ENCODE measurements around the gene PROM2. TPM values are rescaled to one million over a fixed set of nuclear protein-coding genes. Genes with fewer than 3 reads are reported as not detected.

PROM2 gene
- total RNA-seq, 1 donor from 2014 or later = 14.2 TPM

DNA sequence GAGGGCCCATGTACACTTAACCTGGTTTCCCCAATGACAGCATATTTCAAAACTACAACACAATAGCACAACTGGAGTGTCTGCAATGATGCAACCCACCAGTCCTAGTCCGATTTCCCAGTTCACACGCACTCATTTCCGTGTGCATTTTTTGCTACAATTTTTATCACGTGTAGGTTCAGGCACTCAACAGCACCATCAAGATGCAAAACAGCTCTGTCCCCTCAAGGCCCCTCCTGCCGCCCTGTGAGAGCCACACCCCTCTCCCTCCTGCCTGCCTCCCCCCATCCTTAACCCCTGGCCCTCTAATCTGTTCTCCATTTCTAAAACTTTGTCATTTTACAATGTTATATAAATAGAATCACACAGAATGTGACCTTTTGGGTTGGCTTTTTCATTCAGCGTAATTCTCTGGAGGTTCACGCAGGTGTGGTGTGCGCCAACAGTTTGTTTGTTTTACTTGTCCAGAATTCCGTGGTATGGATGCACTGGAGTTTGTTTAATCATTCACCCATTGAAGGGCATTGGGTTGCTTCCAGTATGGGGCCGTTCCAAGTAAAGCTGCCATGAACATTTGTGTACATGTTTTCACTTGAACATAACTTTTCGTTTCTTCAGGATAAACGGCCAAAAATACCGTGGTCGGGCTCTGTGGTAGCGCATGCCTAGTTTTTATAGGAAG is 31.3 kb downstream of the PROM2 start:
- Mint-ChIP-seq H3K36me3 (ENCODE audit: insufficient read depth) (no peaks in the 10 kb centered on the region), H3K4me1 (ENCODE audit: low read depth) (peaks cover 6% of the 10 kb centered on the region), H3K9me3 (ENCODE audit: low read depth) (no peaks in the 10 kb centered on the region), H3K27ac (no peak overlapping the region), H3K4me3 (ENCODE audit: low read depth) (no peak overlapping the region), H3K27me3 (peaks cover 8% of the 10 kb centered on the region)
- TF ChIP-seq, protein P1, sequence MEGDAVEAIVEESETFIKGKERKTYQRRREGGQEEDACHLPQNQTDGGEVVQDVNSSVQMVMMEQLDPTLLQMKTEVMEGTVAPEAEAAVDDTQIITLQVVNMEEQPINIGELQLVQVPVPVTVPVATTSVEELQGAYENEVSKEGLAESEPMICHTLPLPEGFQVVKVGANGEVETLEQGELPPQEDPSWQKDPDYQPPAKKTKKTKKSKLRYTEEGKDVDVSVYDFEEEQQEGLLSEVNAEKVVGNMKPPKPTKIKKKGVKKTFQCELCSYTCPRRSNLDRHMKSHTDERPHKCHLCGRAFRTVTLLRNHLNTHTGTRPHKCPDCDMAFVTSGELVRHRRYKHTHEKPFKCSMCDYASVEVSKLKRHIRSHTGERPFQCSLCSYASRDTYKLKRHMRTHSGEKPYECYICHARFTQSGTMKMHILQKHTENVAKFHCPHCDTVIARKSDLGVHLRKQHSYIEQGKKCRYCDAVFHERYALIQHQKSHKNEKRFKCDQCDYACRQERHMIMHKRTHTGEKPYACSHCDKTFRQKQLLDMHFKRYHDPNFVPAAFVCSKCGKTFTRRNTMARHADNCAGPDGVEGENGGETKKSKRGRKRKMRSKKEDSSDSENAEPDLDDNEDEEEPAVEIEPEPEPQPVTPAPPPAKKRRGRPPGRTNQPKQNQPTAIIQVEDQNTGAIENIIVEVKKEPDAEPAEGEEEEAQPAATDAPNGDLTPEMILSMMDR (IDR thresholded peaks at IDR 0.05; ENCODE audit: unreplicated experiment) = no peak
- no peak for DNase-seq (ENCODE audit: low spot score, unreplicated experiment)

DNA sequence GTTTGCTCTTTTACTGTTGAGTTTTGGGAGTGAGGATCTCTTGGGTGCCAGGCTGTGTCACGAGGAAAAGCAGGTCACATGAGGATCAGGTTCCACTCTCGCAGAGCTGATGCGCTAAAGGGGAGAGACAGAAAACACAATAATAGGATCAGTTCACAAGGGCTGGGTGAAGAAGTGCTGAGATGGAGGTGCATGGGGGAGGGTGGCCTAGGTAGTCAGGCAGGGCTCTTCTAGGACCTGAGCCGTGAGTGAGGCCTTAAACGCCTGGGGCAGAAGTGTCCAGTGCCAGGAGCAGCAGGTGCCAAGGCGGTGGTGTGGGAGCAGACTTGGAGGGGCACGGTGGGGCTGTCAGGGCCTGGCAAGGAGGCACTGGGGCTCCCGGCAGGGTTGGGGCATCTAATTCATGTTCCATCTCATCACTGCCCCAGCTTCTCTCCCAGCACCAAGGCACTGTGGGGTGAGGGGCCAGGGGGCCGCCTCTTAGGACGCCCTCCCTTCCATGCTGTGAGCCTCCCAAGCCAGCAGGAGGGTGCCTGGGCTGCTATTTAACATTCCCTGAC is 32.2 kb downstream of the PROM2 start:
- H3K9me3 Mint-ChIP-seq (ENCODE audit: low read depth) = no peaks in the 10 kb centered on the region
- TF ChIP-seq, protein P1 (IDR thresholded peaks at IDR 0.05; ENCODE audit: unreplicated experiment) = no peak
- no peak overlapping the region for H3K4me3 Mint-ChIP-seq (ENCODE audit: low read depth)
- no peaks in the 10 kb centered on the region for H3K36me3 Mint-ChIP-seq (ENCODE audit: insufficient read depth)
- H3K4me1 Mint-ChIP-seq (ENCODE audit: low read depth) = peaks cover 6% of the 10 kb centered on the region
- no peak overlapping the region for H3K27ac Mint-ChIP-seq
- H3K27me3 Mint-ChIP-seq = peaks cover 11% of the 10 kb centered on the region
- DNase-seq (ENCODE audit: low spot score, unreplicated experiment) = no peak

DNA sequence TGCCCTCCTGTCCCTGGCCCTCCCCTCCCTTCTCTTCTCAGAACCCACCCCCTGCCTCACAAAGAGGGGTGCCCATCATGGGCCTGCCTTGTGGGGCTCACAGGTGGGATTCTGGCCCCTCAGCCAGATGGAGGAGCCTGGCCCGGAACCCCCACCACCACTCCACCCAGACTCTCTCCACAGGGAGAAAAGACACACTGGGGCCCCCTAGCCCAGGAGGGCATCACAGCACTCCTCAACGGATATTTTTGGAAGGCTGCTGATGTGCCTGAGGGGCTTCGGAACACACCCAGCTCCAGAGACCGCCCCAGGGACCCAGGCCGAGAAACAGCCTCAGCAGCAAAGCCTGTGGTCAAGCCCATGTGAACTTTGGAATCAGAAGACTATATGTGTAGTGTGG is 32.8 kb downstream of the PROM2 start:
- TF ChIP-seq, protein P1 (IDR thresholded peaks at IDR 0.05; ENCODE audit: unreplicated experiment) = no peak
- Mint-ChIP-seq H3K4me3 (ENCODE audit: low read depth) (no peak overlapping the region), H3K27ac (no peak overlapping the region)

DNA sequence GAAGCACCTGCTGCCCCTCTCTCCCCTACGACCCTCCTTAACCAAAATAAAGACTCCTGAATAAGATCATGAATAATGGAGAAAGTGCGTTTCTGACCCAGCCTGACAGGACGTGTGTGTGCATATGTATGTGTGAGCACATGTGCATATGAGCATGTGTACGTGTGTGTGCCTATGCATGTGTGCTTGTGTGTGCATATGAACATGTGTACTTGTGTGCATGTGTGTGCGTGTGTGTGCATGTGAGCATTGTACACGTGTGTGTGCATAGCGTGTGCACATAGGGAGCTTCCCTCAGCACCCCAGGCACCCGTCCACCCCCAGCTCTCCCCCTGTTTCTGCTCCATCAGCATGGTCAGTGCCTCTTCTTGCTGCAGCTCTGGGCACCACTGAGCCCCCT is 33.6 kb downstream of the PROM2 start:
- Mint-ChIP-seq H3K4me3 (ENCODE audit: low read depth) (no peak overlapping the region), H3K36me3 (ENCODE audit: insufficient read depth) (no peaks in the 10 kb centered on the region), H3K4me1 (ENCODE audit: low read depth) (peaks cover 6% of the 10 kb centered on the region), H3K27ac (no peak overlapping the region), H3K9me3 (ENCODE audit: low read depth) (no peaks in the 10 kb centered on the region), H3K27me3 (peaks cover 9% of the 10 kb centered on the region)
- TF ChIP-seq, protein P1 (IDR thresholded peaks at IDR 0.05; ENCODE audit: unreplicated experiment) = no peak
- no peak for DNase-seq (ENCODE audit: low spot score, unreplicated experiment)

More for the DNA sequence above, 32.8 kb downstream of the PROM2 start:
- no peak for DNase-seq (ENCODE audit: low spot score, unreplicated experiment)
- H3K27me3 Mint-ChIP-seq = peaks cover 11% of the 10 kb centered on the region
- H3K9me3 Mint-ChIP-seq (ENCODE audit: low read depth) = no peaks in the 10 kb centered on the region
- H3K36me3 Mint-ChIP-seq (ENCODE audit: insufficient read depth) = no peaks in the 10 kb centered on the region
- H3K4me1 Mint-ChIP-seq (ENCODE audit: low read depth) = peaks cover 6% of the 10 kb centered on the region

DNA sequence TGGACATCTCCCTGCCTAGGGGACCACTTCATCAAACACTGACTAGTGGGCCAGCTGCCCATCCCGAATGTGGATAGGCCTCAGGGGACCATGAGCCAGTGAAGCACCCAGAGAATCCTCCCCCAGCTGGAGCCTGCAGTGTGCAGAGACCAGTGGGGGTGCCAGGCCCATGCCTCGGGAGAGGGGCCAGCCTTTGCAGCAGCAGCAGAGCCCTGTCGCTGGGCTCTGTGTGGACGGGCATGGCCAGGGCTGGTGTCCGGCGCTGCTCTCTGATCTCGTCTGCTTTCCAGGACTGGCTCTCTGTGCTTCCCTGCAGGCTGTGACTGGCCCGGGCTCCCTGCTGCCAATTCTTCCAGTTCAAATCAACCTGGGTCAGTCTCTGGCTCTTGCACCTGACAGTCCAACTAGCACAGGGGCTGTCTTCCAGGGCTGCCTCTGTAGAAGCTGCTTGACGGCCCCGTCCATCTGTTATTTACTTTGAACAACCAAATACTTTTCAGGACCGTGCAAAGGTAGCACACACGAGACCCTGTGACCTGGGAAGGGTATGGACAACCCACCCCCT is 34.3 kb downstream of the PROM2 start:
- no peak for DNase-seq (ENCODE audit: low spot score, unreplicated experiment)
- Mint-ChIP-seq H3K27me3 (peaks cover 7% of the 10 kb centered on the region), H3K4me3 (ENCODE audit: low read depth) (no peak overlapping the region), H3K9me3 (ENCODE audit: low read depth) (no peaks in the 10 kb centered on the region), H3K36me3 (ENCODE audit: insufficient read depth) (no peaks in the 10 kb centered on the region), H3K4me1 (ENCODE audit: low read depth) (peaks cover 6% of the 10 kb centered on the region), H3K27ac (no peak overlapping the region)
- TF ChIP-seq, protein P1 (IDR thresholded peaks at IDR 0.05; ENCODE audit: unreplicated experiment) = no peak

Measured in progenitor cell of endocrine pancreas (in vitro differentiated cells).